K562 (cell line): ENCODE data around the gene ATXN7. TPM values are rescaled to one million over a fixed set of nuclear protein-coding genes. Genes with fewer than 3 reads are reported as not detected.

Source experiments
- C11orf30 ChIP-seq: fragments of 450-650 bp; IDR thresholded peaks from 2 replicates; pipeline ENCODE4 v1.6.1; 2016; ENCODE audit warnings: low read depth, mild to moderate bottlenecking
- CREM ChIP-seq: IDR thresholded peaks from 2 replicates; pipeline ENCODE4 v1.6.1; 2014; ENCODE audit warnings: antibody characterized with exemption, low read depth
- HDAC8 ChIP-seq: fragments of 450-650 bp; IDR thresholded peaks from 2 replicates; pipeline ENCODE4 v1.6.1; 2016; ENCODE audit warnings: mild to moderate bottlenecking, missing genetic modification characterization, moderate library complexity, missing compliant biosample characterization
- MTA2 ChIP-seq: fragments of 450-650 bp; IDR thresholded peaks from 2 replicates; pipeline ENCODE4 v1.6.1; 2016; ENCODE audit warnings: low read depth
- TOE1 ChIP-seq, 2 experiments: fragments of 450-650 bp in 1 of 2; sonication (generic) in 1 of 2; formaldehyde crosslinking in 1 of 2; IDR thresholded peaks; 2 replicates each; pipeline versions ENCODE4 v1.7.1 to v1.8.0; 2016 to 2022; ENCODE audit warnings: borderline replicate concordance in 2 of 2, mild to moderate bottlenecking in 2 of 2, antibody characterized with exemption in 1 of 2, inconsistent platforms in 1 of 2, low read depth in 1 of 2, missing genetic modification reagents in 1 of 2, moderate library complexity in 1 of 2
- ZEB2 ChIP-seq: fragments of 450-650 bp; IDR thresholded peaks from 2 replicates; pipeline ENCODE4 v1.6.1; 2016
- polyA plus RNA-seq, 8 experiments: library from polyadenylated mRNA; depleted of rRNA in 4 of 8; stranded (reverse) in 5 of 8; unstranded in 3 of 8; fragments of >200 nt; fragmentation: Nextera tagmentation in 2 of 8; fragmentation: Illumina TruSeq in 1 of 8; extraction: Ambion mirVana in 2 of 8; extraction: Trizol in 1 of 8; gene quantifications; 2 replicates each; pipeline versions ENCODE4 v1.2.1 to v1.2.3, GENCODE V29; 2011 to 2014; ENCODE audit warnings: inconsistent platforms in 1 of 8, missing spikeins in 1 of 8
- total RNA-seq, 7 experiments: library from RNA; depleted of rRNA in 6 of 7; stranded (reverse); fragments of >200 nt in 6 of 7; fragmentation: Illumina TruSeq in 2 of 7; extraction: Trizol in 2 of 7; gene quantifications; 2 replicates each; pipeline versions ENCODE4 v1.2.1 to v1.2.3, GENCODE V29; 2011 to 2021; ENCODE audit warnings: low replicate concordance in 1 of 7
- TF ChIP-seq, protein P1 (sequence below): fragments of 450-650 bp; IDR thresholded peaks from 2 replicates; pipeline ENCODE4 v1.6.1; 2016; ENCODE audit warnings: mild to moderate bottlenecking, moderate library complexity
- TF ChIP-seq, protein P2 (sequence below): sonication (generic); formaldehyde crosslinking; IDR thresholded peaks from 2 replicates; pipeline ENCODE4 v1.8.1; 2023; ENCODE audit warnings: mild to moderate bottlenecking, missing genetic modification reagents

ATXN7 gene
- total and polyA plus RNA-seq, 9 of the 15 experiments (the other 6 are each of a cell fraction or from before 2014, with no cell fraction given): 0.41 to 9.2 (median 6.7) TPM

DNA sequence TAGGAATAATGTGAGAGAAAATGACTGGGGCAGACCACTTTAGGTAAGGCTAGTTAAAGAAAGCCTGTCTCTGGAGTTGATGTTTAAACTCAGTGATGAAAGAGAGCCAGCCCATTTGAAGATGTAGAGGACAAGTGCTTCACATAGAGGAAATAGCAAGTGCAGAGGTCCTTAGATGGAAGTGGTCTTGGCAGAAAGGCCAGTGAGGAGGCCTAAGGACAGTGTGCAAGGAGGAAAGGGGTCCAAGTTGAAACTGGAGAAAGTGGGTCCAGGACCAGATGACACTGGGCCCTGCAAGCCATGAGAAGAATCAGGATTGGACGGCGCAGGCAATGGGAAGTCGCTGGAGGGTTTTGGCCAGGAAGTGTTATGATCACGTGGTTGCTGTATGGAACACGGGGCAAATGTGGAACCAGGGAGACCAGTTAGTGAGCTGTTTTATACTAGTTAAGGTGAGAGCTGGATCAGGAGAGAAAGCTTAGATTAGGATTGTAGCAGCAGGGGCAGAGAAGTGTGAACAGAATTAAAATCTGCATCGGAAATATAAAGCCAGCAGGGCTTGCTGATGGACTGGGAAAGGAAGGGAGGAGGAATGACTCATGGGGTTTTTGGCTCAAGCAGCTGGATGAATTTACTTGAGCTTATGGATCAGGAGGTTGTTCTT, 96.5 kb downstream of the ATXN7 start (continued):
- TF ChIP-seq, protein P1, sequence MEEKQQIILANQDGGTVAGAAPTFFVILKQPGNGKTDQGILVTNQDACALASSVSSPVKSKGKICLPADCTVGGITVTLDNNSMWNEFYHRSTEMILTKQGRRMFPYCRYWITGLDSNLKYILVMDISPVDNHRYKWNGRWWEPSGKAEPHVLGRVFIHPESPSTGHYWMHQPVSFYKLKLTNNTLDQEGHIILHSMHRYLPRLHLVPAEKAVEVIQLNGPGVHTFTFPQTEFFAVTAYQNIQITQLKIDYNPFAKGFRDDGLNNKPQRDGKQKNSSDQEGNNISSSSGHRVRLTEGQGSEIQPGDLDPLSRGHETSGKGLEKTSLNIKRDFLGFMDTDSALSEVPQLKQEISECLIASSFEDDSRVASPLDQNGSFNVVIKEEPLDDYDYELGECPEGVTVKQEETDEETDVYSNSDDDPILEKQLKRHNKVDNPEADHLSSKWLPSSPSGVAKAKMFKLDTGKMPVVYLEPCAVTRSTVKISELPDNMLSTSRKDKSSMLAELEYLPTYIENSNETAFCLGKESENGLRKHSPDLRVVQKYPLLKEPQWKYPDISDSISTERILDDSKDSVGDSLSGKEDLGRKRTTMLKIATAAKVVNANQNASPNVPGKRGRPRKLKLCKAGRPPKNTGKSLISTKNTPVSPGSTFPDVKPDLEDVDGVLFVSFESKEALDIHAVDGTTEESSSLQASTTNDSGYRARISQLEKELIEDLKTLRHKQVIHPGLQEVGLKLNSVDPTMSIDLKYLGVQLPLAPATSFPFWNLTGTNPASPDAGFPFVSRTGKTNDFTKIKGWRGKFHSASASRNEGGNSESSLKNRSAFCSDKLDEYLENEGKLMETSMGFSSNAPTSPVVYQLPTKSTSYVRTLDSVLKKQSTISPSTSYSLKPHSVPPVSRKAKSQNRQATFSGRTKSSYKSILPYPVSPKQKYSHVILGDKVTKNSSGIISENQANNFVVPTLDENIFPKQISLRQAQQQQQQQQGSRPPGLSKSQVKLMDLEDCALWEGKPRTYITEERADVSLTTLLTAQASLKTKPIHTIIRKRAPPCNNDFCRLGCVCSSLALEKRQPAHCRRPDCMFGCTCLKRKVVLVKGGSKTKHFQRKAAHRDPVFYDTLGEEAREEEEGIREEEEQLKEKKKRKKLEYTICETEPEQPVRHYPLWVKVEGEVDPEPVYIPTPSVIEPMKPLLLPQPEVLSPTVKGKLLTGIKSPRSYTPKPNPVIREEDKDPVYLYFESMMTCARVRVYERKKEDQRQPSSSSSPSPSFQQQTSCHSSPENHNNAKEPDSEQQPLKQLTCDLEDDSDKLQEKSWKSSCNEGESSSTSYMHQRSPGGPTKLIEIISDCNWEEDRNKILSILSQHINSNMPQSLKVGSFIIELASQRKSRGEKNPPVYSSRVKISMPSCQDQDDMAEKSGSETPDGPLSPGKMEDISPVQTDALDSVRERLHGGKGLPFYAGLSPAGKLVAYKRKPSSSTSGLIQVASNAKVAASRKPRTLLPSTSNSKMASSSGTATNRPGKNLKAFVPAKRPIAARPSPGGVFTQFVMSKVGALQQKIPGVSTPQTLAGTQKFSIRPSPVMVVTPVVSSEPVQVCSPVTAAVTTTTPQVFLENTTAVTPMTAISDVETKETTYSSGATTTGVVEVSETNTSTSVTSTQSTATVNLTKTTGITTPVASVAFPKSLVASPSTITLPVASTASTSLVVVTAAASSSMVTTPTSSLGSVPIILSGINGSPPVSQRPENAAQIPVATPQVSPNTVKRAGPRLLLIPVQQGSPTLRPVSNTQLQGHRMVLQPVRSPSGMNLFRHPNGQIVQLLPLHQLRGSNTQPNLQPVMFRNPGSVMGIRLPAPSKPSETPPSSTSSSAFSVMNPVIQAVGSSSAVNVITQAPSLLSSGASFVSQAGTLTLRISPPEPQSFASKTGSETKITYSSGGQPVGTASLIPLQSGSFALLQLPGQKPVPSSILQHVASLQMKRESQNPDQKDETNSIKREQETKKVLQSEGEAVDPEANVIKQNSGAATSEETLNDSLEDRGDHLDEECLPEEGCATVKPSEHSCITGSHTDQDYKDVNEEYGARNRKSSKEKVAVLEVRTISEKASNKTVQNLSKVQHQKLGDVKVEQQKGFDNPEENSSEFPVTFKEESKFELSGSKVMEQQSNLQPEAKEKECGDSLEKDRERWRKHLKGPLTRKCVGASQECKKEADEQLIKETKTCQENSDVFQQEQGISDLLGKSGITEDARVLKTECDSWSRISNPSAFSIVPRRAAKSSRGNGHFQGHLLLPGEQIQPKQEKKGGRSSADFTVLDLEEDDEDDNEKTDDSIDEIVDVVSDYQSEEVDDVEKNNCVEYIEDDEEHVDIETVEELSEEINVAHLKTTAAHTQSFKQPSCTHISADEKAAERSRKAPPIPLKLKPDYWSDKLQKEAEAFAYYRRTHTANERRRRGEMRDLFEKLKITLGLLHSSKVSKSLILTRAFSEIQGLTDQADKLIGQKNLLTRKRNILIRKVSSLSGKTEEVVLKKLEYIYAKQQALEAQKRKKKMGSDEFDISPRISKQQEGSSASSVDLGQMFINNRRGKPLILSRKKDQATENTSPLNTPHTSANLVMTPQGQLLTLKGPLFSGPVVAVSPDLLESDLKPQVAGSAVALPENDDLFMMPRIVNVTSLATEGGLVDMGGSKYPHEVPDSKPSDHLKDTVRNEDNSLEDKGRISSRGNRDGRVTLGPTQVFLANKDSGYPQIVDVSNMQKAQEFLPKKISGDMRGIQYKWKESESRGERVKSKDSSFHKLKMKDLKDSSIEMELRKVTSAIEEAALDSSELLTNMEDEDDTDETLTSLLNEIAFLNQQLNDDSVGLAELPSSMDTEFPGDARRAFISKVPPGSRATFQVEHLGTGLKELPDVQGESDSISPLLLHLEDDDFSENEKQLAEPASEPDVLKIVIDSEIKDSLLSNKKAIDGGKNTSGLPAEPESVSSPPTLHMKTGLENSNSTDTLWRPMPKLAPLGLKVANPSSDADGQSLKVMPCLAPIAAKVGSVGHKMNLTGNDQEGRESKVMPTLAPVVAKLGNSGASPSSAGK: peak; percentile 40
- TF ChIP-seq CREM (no peak), MTA2 (no peak), TOE1 (IDR thresholded peaks at IDR 0.05; ENCODE audit: borderline replicate concordance) (peak; percentile 96), TOE1 (CRISPR knock-in tag; IDR thresholded peaks at IDR 0.05; ENCODE audit: borderline replicate concordance, low read depth) (no peak), HDAC8 (tag) (no peak), C11orf30 (peak; percentile 73), ZEB2 (no peak; the same call in 1 of the 2 replicates)
- TF ChIP-seq, protein P2, sequence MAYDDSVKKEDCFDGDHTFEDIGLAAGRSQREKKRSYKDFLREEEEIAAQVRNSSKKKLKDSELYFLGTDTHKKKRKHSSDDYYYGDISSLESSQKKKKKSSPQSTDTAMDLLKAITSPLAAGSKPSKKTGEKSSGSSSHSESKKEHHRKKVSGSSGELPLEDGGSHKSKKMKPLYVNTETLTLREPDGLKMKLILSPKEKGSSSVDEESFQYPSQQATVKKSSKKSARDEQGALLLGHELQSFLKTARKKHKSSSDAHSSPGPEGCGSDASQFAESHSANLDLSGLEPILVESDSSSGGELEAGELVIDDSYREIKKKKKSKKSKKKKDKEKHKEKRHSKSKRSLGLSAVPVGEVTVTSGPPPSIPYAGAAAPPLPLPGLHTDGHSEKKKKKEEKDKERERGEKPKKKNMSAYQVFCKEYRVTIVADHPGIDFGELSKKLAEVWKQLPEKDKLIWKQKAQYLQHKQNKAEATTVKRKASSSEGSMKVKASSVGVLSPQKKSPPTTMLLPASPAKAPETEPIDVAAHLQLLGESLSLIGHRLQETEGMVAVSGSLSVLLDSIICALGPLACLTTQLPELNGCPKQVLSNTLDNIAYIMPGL: no peak
